Central memory CD4-positive, alpha-beta T cell (primary cell): ENCODE results near the gene TMEM187.
A peak's percentile ranks its signal among the peaks of the same experiment; 100 is the strongest.
"Not testable (repeated sequence)": the region's sequence is repeated elsewhere in the genome, so short reads cannot be mapped to it uniquely, and the experiment has no call there.

Experiments used
- DNase-seq: peaks from one replicate; pipeline ENCODE4 v3.0.0; 2022

Gene TMEM187

GRCh38 chrX:153973127-153974002 is 811 bp downstream of the TMEM187 start:
- no peak for DNase-seq

- DNase-seq: no peak
Observed at GRCh38 chrX:153974003-153974725, 1.6 kb downstream of the TMEM187 start.

- DNase-seq: no peak
Observed at GRCh38 chrX:153974726-153975286, 2.3 kb downstream of the TMEM187 start.

GRCh38 chrX:153980394-153980793 is 7.8 kb downstream of the TMEM187 start:
- peak; percentile 19 for DNase-seq

GRCh38 chrX:153981231-153981630 is 8.7 kb downstream of the TMEM187 start:
- no peak for DNase-seq

- peak; percentile 72 for DNase-seq
Observed at GRCh38 chrX:153981771-153982533, 9.4 kb downstream of the TMEM187 start.

- DNase-seq: no peak
Observed at GRCh38 chrX:153983321-153983801, 10.8 kb downstream of the TMEM187 start.

GRCh38 chrX:153984351-153985178 is 12.0 kb downstream of the TMEM187 start:
- peak; percentile 41 for DNase-seq

GRCh38 chrX:153988493-153988892 is 15.9 kb downstream of the TMEM187 start:
- no peak for DNase-seq

- DNase-seq: peak; percentile 35
Observed at GRCh38 chrX:153989973-153990655, 17.6 kb downstream of the TMEM187 start.

GRCh38 chrX:153991013-153991580 is 18.5 kb downstream of the TMEM187 start:
- no peak for DNase-seq

- DNase-seq: no peak
Observed at GRCh38 chrX:153992180-153992579, 19.6 kb downstream of the TMEM187 start.

- no peak for DNase-seq
Observed at GRCh38 chrX:153993079-153993478, 20.5 kb downstream of the TMEM187 start.

- no peak for DNase-seq
Observed at GRCh38 chrX:153993978-153994377, 21.4 kb downstream of the TMEM187 start.

- not testable (repeated sequence) for DNase-seq
Observed at GRCh38 chrX:153994398-153994797, 21.8 kb downstream of the TMEM187 start.

GRCh38 chrX:153995504-153995903 is 22.9 kb downstream of the TMEM187 start:
- DNase-seq: no peak

- DNase-seq: no peak
Observed at GRCh38 chrX:153999359-154000037, 26.9 kb downstream of the TMEM187 start.

GRCh38 chrX:154000051-154000450 is 27.5 kb downstream of the TMEM187 start:
- no peak for DNase-seq

GRCh38 chrX:154002215-154002719 is 29.7 kb downstream of the TMEM187 start:
- peak; percentile 28 for DNase-seq

GRCh38 chrX:154004315-154004714 is 31.8 kb downstream of the TMEM187 start:
- DNase-seq: no peak
